BE2C (cell line): ENCODE results near the gene TPX2.

Experiments
- DNase-seq: peaks from one replicate; pipeline ENCODE4 v3.0.0-alpha.2; 2020
- H3K27me3 ChIP-seq: fragments of 250-450 bp; sonication (Bioruptor Pico); 2 replicates; pipeline ENCODE4 v1.5.1; 2020; ENCODE audit warnings: mild to moderate bottlenecking
- H3K36me3 ChIP-seq: fragments of 250-450 bp; sonication (Bioruptor Pico); 2 replicates; pipeline ENCODE4 v1.5.1; 2020; ENCODE audit warnings: mild to moderate bottlenecking
- H3K4me1 ChIP-seq: fragments of 250-450 bp; sonication (Bioruptor Pico); 2 replicates; pipeline ENCODE4 v1.5.1; 2020
- H3K4me3 ChIP-seq: 2 replicates; pipeline ENCODE4 v1.5.1; 2011; ENCODE audit warnings: low read depth, low read length
- H3K9me3 ChIP-seq: fragments of 250-450 bp; sonication (Bioruptor Pico); 2 replicates; pipeline ENCODE4 v1.5.1; 2020
- CTCF ChIP-seq: IDR thresholded peaks from 2 replicates; pipeline ENCODE4 v1.5.1; 2012; ENCODE audit warnings: mild to moderate bottlenecking, low read depth, low read length

The TPX2 gene

GRCh38 chr20:31843881-31844280, 104.8 kb downstream of the TPX2 start:
- no peak for TF ChIP-seq CTCF
- no peaks in the 10 kb centered on the region for H3K36me3 ChIP-seq
- H3K9me3 ChIP-seq: no peaks in the 10 kb centered on the region
- DNase-seq: no peak
- no peak overlapping the region for H3K4me3 ChIP-seq
- H3K4me1 ChIP-seq: peaks cover 9% of the 10 kb centered on the region
- H3K27me3 ChIP-seq: no peaks in the 10 kb centered on the region; the same call in 1 of the 2 replicates

- H3K4me3 ChIP-seq: no peak overlapping the region
- peaks cover 9% of the 10 kb centered on the region for H3K27me3 ChIP-seq
- no peaks in the 10 kb centered on the region for H3K36me3 ChIP-seq
- no peaks in the 10 kb centered on the region for H3K9me3 ChIP-seq
- no peak for DNase-seq
- no peak for TF ChIP-seq CTCF
- peaks cover 9% of the 10 kb centered on the region for H3K4me1 ChIP-seq
These were observed 105.7 kb downstream of the TPX2 start for GRCh38 chr20:31844737-31845299.

GRCh38 chr20:31845300-31845863, 106.3 kb downstream of the TPX2 start, which contains the start of gene FOXS1:
TSS of gene FOXS1 (minus strand) at chr20:31845604. CDS start at chr20:31845542, 62 bp downstream.
- Histone ChIP-seq H3K27me3 (peaks cover 14% of the 10 kb centered on the region), H3K36me3 (no peaks in the 10 kb centered on the region), H3K9me3 (no peaks in the 10 kb centered on the region), H3K4me3 (no peak within 1 kb of the TSS), H3K4me1 (peaks cover 9% of the 10 kb centered on the region)
- DNase-seq: no peak
- TF ChIP-seq CTCF: no peak

- Histone ChIP-seq H3K9me3 (no peaks in the 10 kb centered on the region), H3K4me1 (peaks cover 9% of the 10 kb centered on the region), H3K27me3 (peaks cover 24% of the 10 kb centered on the region), H3K4me3 (no peak overlapping the region), H3K36me3 (no peaks in the 10 kb centered on the region)
- no peak for DNase-seq
- TF ChIP-seq CTCF: no peak
These were observed 107.7 kb downstream of the TPX2 start for GRCh38 chr20:31846793-31847138.

GRCh38 chr20:31848088-31848999, 109.3 kb downstream of the TPX2 start:
- no peak for TF ChIP-seq CTCF
- no peaks in the 10 kb centered on the region for H3K9me3 ChIP-seq
- peaks cover 24% of the 10 kb centered on the region for H3K27me3 ChIP-seq
- no peak for DNase-seq
- no peaks in the 10 kb centered on the region for H3K4me1 ChIP-seq
- no peaks in the 10 kb centered on the region for H3K36me3 ChIP-seq
- no peak overlapping the region for H3K4me3 ChIP-seq
